GM23338 (cell line): ENCODE measurements around the gene APMAP.

Experiments
- ETS1 ChIP-seq: IDR thresholded peaks from 2 replicates; pipeline ENCODE4 v1.6.1; 2016; ENCODE audit warnings: antibody characterized with exemption
- JUNB ChIP-seq: IDR thresholded peaks from one replicate; pipeline ENCODE4 v1.6.1; 2016; ENCODE audit warnings: antibody characterized with exemption; ENCODE audit not compliant: unreplicated experiment
- POLR2AphosphoS5 ChIP-seq: IDR thresholded peaks from 2 replicates; pipeline ENCODE4 v1.6.1; 2016; ENCODE audit warnings: antibody characterized with exemption, low read depth
- ZNF331 ChIP-seq: fragments of 250-450 bp; sonication (Bioruptor Pico); IDR thresholded peaks from 2 replicates; pipeline ENCODE4 v1.5.0; 2020; ENCODE audit warnings: low read depth, mild to moderate bottlenecking, moderate library complexity
- TF ChIP-seq, protein P1 (sequence below), 2 experiments: fragments of 200-600 bp in 1 of 2; sonication (generic) in 1 of 2; conservative IDR thresholded peaks; 2 replicates each; pipeline versions ENCODE4 v1.5.1 to v1.6.1; 2016 to 2017; ENCODE audit warnings: antibody characterized with exemption in 2 of 2, low read depth in 2 of 2, mild to moderate bottlenecking in 2 of 2, moderate library complexity in 1 of 2

- no peak for TF ChIP-seq JUNB
- TF ChIP-seq, protein P1, sequence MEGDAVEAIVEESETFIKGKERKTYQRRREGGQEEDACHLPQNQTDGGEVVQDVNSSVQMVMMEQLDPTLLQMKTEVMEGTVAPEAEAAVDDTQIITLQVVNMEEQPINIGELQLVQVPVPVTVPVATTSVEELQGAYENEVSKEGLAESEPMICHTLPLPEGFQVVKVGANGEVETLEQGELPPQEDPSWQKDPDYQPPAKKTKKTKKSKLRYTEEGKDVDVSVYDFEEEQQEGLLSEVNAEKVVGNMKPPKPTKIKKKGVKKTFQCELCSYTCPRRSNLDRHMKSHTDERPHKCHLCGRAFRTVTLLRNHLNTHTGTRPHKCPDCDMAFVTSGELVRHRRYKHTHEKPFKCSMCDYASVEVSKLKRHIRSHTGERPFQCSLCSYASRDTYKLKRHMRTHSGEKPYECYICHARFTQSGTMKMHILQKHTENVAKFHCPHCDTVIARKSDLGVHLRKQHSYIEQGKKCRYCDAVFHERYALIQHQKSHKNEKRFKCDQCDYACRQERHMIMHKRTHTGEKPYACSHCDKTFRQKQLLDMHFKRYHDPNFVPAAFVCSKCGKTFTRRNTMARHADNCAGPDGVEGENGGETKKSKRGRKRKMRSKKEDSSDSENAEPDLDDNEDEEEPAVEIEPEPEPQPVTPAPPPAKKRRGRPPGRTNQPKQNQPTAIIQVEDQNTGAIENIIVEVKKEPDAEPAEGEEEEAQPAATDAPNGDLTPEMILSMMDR (conservative IDR thresholded peaks at IDR 0.05; ENCODE audit: low read depth in 2 of 2) = peak; percentile 80 to 88
- TF ChIP-seq ETS1 = no peak
- no peak for TF ChIP-seq ZNF331
- no peak for TF ChIP-seq POLR2AphosphoS5
Measured at GRCh38 chr20:24917797-24918578, 74.6 kb downstream of the APMAP start.
